Activated CD4-positive, alpha-beta T cell treated with anti-CD3 and anti-CD28 coated beads, Interleukin-2, amount 10 ng/mL, durations not matched to agents 24 days and 14 days (primary cell): ENCODE measurements around the gene PTPN11. TPM values are rescaled to one million over a fixed set of nuclear protein-coding genes. Genes with fewer than 3 reads are reported as not detected.

Experiments used
- DNase-seq: peaks from one replicate; pipeline ENCODE4 v3.0.0; 2022
- H3K27ac Mint-ChIP-seq: one replicate; pipeline ENCODE4 v1.8.0; 2022; ENCODE audit warnings: mild to moderate bottlenecking, mixed read lengths
- H3K27me3 Mint-ChIP-seq: one replicate; pipeline ENCODE4 v1.8.0; 2022; ENCODE audit warnings: mixed read lengths
- H3K36me3 Mint-ChIP-seq: one replicate; pipeline ENCODE4 v1.8.0; 2022; ENCODE audit warnings: low read depth, mild to moderate bottlenecking, mixed read lengths
- H3K4me1 Mint-ChIP-seq: one replicate; pipeline ENCODE4 v1.8.0; 2021; ENCODE audit warnings: mixed read lengths
- H3K4me3 Mint-ChIP-seq: one replicate; pipeline ENCODE4 v1.8.0; 2022; ENCODE audit warnings: mild to moderate bottlenecking, moderate library complexity, mixed read lengths
- H3K9me3 Mint-ChIP-seq: one replicate; pipeline ENCODE4 v1.8.0; 2021; ENCODE audit warnings: mixed read lengths
- intact Hi-C: fragments of 100-400 bp; cut with micrococcal nuclease; formaldehyde crosslinking; loops from one replicate; pipeline ENCODE4 v1.15.1; 2023
- total RNA-seq: library from RNA; stranded (reverse); gene quantifications from 2 replicates; pipeline ENCODE4 v1.2.3, GENCODE V29; 2022

Gene PTPN11
- total RNA-seq, 1 donor from 2014 or later: 173 TPM

GRCh38 chr12:112482733-112483132 lies 64.0 kb downstream of the PTPN11 start:
- no peak for DNase-seq
- peaks cover 4% of the 10 kb centered on the region for H3K9me3 Mint-ChIP-seq
- no peak overlapping the region for H3K27ac Mint-ChIP-seq
- H3K36me3 Mint-ChIP-seq: peaks cover 83% of the 10 kb centered on the region
- no peaks in the 10 kb centered on the region for H3K27me3 Mint-ChIP-seq
- intact Hi-C loops: no loop called here
- H3K4me1 Mint-ChIP-seq: no peaks in the 10 kb centered on the region
- H3K4me3 Mint-ChIP-seq: no peak overlapping the region

DNA sequence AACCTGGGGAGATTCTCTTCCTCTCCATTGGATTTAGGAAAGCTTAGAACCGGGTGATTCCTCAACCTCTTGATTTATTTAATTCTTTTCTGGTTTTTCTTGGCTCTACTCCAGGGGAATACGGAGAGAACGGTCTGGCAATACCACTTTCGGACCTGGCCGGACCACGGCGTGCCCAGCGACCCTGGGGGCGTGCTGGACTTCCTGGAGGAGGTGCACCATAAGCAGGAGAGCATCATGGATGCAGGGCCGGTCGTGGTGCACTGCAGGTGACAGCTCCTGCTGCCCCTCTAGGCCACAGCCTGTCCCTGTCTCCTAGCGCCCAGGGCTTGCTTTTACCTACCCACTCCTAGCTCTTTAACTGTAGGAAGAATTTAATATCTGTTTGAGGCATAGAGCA lies 67.6 kb downstream of the PTPN11 start:
- intact Hi-C loops: no loop called here
- Mint-ChIP-seq H3K27ac (no peak overlapping the region), H3K36me3 (peaks cover 74% of the 10 kb centered on the region), H3K27me3 (no peaks in the 10 kb centered on the region), H3K4me3 (no peak overlapping the region), H3K9me3 (no peaks in the 10 kb centered on the region), H3K4me1 (no peaks in the 10 kb centered on the region)
- no peak for DNase-seq

- DNase-seq: no peak
- no peak overlapping the region for H3K27ac Mint-ChIP-seq
- H3K36me3 Mint-ChIP-seq: peaks cover 75% of the 10 kb centered on the region
- H3K9me3 Mint-ChIP-seq: no peaks in the 10 kb centered on the region
- H3K4me3 Mint-ChIP-seq: no peak overlapping the region
- no peaks in the 10 kb centered on the region for H3K27me3 Mint-ChIP-seq
- H3K4me1 Mint-ChIP-seq: no peaks in the 10 kb centered on the region
- intact Hi-C loops: no loop called here
These were observed 69.6 kb downstream of the PTPN11 start for GRCh38 chr12:112488257-112488876.

- H3K36me3 Mint-ChIP-seq: peaks cover 77% of the 10 kb centered on the region
- H3K4me1 Mint-ChIP-seq: peaks cover 3% of the 10 kb centered on the region
- H3K27me3 Mint-ChIP-seq: no peaks in the 10 kb centered on the region
- no peak for DNase-seq
- intact Hi-C loops: no loop called here
- H3K27ac Mint-ChIP-seq: no peak overlapping the region
- H3K9me3 Mint-ChIP-seq: no peaks in the 10 kb centered on the region
- no peak overlapping the region for H3K4me3 Mint-ChIP-seq
These were observed 70.7 kb downstream of the PTPN11 start for GRCh38 chr12:112489456-112489855.

GRCh38 chr12:112496496-112496895 lies 77.7 kb downstream of the PTPN11 start:
- Mint-ChIP-seq H3K4me1 (peaks cover 19% of the 10 kb centered on the region), H3K36me3 (peaks cover 70% of the 10 kb centered on the region), H3K4me3 (no peak overlapping the region), H3K27ac (peak overlapping the region; percentile 56), H3K9me3 (no peaks in the 10 kb centered on the region), H3K27me3 (no peaks in the 10 kb centered on the region)
- intact Hi-C loops: no loop called here
- DNase-seq: no peak

DNA sequence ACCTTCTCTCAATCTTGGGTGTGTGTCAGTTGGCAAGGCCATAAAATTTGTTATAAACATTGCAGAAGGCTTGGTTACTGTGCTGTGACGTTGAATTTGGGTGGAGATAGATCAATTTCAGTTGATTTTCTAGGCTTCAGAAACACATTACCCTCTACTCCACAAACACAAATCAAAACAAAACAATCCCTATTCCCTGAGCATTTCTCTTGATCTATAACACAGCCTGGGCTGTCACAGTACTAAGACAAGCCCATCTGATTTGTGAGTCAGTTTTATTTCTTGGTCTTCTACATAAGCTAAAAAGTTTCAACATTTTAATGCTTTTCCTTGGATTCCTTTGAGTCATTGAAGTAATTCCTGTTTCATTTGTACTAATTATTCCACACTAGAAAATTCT lies 79.8 kb downstream of the PTPN11 start:
- Mint-ChIP-seq H3K9me3 (no peaks in the 10 kb centered on the region), H3K27me3 (no peaks in the 10 kb centered on the region), H3K36me3 (peaks cover 69% of the 10 kb centered on the region), H3K4me3 (no peak overlapping the region), H3K4me1 (peaks cover 19% of the 10 kb centered on the region), H3K27ac (peak overlapping the region; percentile 0)
- DNase-seq: no peak
- intact Hi-C loops: no loop called here

GRCh38 chr12:112503512-112503911 lies 84.8 kb downstream of the PTPN11 start:
- H3K27me3 Mint-ChIP-seq: no peaks in the 10 kb centered on the region
- H3K36me3 Mint-ChIP-seq: peaks cover 68% of the 10 kb centered on the region
- intact Hi-C loops: no loop called here
- no peak overlapping the region for H3K4me3 Mint-ChIP-seq
- H3K4me1 Mint-ChIP-seq: no peaks in the 10 kb centered on the region
- peak overlapping the region; percentile 59 for H3K27ac Mint-ChIP-seq
- no peaks in the 10 kb centered on the region for H3K9me3 Mint-ChIP-seq
- no peak for DNase-seq

GRCh38 chr12:112506513-112507166 lies 87.9 kb downstream of the PTPN11 start:
- Mint-ChIP-seq H3K27ac (no peak overlapping the region), H3K4me1 (no peaks in the 10 kb centered on the region), H3K36me3 (peaks cover 68% of the 10 kb centered on the region), H3K27me3 (no peaks in the 10 kb centered on the region), H3K9me3 (no peaks in the 10 kb centered on the region), H3K4me3 (no peak overlapping the region)
- DNase-seq: no peak
- intact Hi-C loops: no loop called here

DNA sequence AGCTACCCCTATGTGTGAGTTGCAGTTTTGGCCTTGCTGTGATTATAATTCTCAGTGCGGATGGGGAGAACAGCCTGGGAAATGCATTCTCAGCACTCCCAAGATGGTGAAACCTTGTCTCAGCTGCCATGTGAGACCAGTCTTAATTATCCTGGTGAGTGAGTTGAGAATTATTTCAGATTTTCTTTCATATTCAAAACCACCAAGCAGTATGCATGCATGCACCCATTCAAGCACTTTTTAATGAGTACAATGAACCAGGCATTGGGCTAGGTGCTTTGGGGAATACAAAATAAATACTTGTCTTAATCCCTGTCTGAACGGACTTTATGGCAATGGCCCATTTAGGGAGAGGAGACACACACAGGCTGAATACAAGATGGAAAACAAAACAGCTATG lies 94.7 kb downstream of the PTPN11 start:
- intact Hi-C loops: no loop called here

GRCh38 chr12:112514456-112514855 lies 95.7 kb downstream of the PTPN11 start:
- Mint-ChIP-seq H3K4me3 (no peak overlapping the region), H3K4me1 (peaks cover 3% of the 10 kb centered on the region), H3K27ac (peak overlapping the region; percentile 1), H3K27me3 (peaks cover 1% of the 10 kb centered on the region), H3K9me3 (no peaks in the 10 kb centered on the region), H3K36me3 (peaks cover 2% of the 10 kb centered on the region)
- intact Hi-C loops: no loop called here
- no peak for DNase-seq

More for the DNA sequence above, 94.7 kb downstream of the PTPN11 start:
- Mint-ChIP-seq H3K4me3 (no peak overlapping the region), H3K4me1 (peaks cover 3% of the 10 kb centered on the region), H3K9me3 (no peaks in the 10 kb centered on the region), H3K27ac (no peak overlapping the region), H3K27me3 (peaks cover 1% of the 10 kb centered on the region), H3K36me3 (peaks cover 7% of the 10 kb centered on the region)
- DNase-seq: no peak

GRCh38 chr12:112514926-112515642 lies 96.3 kb downstream of the PTPN11 start:
- intact Hi-C loops: no loop called here
- H3K27me3 Mint-ChIP-seq: peaks cover 1% of the 10 kb centered on the region
- no peak for DNase-seq

DNA sequence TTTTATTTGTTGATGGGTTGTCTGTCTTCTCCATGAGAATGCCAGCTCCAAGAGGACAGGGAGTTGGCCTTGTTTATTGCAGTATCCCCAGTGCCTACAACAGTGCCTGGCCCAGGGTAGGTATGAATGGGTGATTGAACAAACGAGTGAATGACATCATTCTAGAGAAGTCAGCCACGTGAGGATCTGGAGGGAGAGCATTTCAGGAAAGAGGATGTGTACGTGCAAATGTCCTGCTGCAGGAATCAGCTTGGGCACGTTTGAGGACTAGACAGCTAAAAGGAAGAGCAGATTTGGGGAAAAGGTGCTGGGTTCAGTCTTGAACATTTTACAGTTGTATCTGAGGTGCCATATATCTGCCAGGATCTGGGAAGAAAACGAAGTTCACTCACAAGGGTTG lies 97.1 kb downstream of the PTPN11 start:
- H3K36me3 Mint-ChIP-seq: no peaks in the 10 kb centered on the region
- no peak for DNase-seq
- intact Hi-C loops: no loop called here
- peaks cover 1% of the 10 kb centered on the region for H3K27me3 Mint-ChIP-seq
- H3K27ac Mint-ChIP-seq: no peak overlapping the region
- no peaks in the 10 kb centered on the region for H3K9me3 Mint-ChIP-seq
- H3K4me3 Mint-ChIP-seq: no peak overlapping the region
- peaks cover 3% of the 10 kb centered on the region for H3K4me1 Mint-ChIP-seq

More at GRCh38 chr12:112514926-112515642, 96.3 kb downstream of the PTPN11 start:
- H3K9me3 Mint-ChIP-seq: no peaks in the 10 kb centered on the region
- no peaks in the 10 kb centered on the region for H3K36me3 Mint-ChIP-seq
- no peak overlapping the region for H3K4me3 Mint-ChIP-seq
- H3K27ac Mint-ChIP-seq: no peak overlapping the region
- peaks cover 3% of the 10 kb centered on the region for H3K4me1 Mint-ChIP-seq

DNA sequence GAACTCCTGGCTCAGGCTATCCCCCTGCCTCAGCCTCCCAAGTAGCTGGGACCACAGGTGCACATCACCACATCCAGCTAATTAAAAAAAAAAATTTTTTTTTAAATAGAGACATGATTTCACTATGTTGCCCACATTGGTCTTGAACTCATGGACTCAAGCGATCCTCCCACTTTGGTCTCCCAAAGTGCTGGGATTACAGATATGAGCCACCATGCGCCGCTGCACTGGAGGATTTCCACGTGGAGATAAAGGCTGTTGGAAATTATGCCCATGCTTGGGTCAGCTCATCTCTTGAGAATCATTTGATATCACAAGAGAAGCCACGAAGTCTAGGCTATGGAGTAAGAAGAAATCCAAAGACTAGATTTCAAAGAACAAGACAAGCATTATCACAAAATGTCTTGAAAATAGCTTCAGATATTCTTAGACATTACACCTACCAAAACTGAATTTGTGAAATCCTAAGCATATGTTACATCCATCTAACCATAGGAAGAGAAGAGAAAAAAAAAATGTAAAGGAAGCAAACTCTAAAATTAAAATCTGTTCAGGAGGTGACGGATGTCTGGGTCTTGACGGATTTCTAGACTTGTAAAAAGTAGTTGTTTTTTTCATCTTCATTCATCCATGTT lies 99.1 kb downstream of the PTPN11 start:
- intact Hi-C loops: no loop called here
- H3K27ac Mint-ChIP-seq: no peak overlapping the region

GRCh38 chr12:112518365-112518735 lies 99.6 kb downstream of the PTPN11 start:
- Mint-ChIP-seq H3K4me1 (peaks cover 3% of the 10 kb centered on the region), H3K27me3 (peaks cover 1% of the 10 kb centered on the region), H3K36me3 (no peaks in the 10 kb centered on the region), H3K4me3 (no peak overlapping the region), H3K9me3 (no peaks in the 10 kb centered on the region), H3K27ac (no peak overlapping the region)
- intact Hi-C loops: no loop called here
- DNase-seq: no peak

More for the DNA sequence above, 99.1 kb downstream of the PTPN11 start:
- no peaks in the 10 kb centered on the region for H3K9me3 Mint-ChIP-seq
- H3K4me3 Mint-ChIP-seq: no peak overlapping the region
- H3K4me1 Mint-ChIP-seq: peaks cover 3% of the 10 kb centered on the region
- no peak for DNase-seq
- H3K27me3 Mint-ChIP-seq: peaks cover 1% of the 10 kb centered on the region
- no peaks in the 10 kb centered on the region for H3K36me3 Mint-ChIP-seq
